ENCODE measurements around the gene LCP1. TPM values are rescaled to one million over a fixed set of nuclear protein-coding genes. Genes with fewer than 3 reads are reported as not detected.

Gene LCP1
- total RNA-seq, 1 donor from 2014 or later = 2.3 TPM

- no peak for DNase-seq (ENCODE audit: extremely low read depth, low read depth, low spot score)
These were observed 50.3 kb downstream of the LCP1 start for GRCh38 chr13:46131705-46132104.

DNA sequence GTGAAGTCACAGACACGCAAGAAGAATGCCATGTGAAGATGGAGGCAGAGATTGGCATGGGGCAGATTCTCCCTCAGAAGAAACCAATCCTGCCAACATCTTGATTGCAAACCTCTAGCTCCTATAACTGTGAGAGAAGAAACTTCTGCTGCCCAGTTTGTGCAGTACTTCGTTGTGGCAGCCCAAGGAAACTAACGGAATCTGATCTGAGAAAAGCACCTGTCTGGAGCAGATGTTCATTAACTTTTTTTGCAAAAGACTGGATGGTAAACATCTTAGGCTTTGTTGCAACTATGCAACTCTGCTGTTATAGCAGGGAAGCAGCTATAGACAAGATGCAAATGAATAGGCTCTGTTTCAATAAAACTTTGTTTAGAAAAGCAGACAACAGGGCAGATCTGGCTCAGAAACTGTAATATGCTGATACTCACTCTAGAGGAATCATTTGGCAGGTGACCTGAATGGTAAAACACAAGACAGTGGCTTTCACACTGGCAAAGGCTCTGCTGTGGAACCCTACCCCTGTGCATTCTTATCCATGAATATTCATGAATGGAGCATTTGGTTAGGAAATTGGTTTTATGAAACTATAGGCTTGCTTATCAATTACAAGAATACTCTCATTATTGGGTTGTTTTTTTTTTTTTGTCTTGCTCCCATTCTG, 51.9 kb downstream of the LCP1 start:
- no peak for DNase-seq (ENCODE audit: extremely low read depth, low read depth, low spot score)

DNA sequence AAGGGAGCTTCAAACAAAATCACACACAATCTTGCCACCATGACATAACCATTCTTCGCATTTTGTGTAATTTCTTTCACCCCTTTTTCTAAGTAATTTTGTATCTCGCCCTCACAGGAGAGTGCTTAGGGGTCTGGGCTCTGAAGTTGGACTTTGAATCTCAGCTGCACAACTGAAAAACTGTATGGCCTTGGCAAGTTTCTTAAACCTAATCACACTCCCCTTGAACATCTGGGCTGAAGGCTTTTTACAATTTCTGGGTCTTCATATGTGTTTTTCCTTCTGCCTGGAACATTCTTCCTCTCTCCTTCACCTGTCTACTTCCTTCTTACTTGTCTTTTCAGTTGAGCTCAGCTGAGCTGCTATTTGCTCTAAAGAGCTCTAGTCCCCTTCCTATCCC, 52.9 kb downstream of the LCP1 start:
- DNase-seq (ENCODE audit: extremely low read depth, low read depth, low spot score) = no peak

DNA sequence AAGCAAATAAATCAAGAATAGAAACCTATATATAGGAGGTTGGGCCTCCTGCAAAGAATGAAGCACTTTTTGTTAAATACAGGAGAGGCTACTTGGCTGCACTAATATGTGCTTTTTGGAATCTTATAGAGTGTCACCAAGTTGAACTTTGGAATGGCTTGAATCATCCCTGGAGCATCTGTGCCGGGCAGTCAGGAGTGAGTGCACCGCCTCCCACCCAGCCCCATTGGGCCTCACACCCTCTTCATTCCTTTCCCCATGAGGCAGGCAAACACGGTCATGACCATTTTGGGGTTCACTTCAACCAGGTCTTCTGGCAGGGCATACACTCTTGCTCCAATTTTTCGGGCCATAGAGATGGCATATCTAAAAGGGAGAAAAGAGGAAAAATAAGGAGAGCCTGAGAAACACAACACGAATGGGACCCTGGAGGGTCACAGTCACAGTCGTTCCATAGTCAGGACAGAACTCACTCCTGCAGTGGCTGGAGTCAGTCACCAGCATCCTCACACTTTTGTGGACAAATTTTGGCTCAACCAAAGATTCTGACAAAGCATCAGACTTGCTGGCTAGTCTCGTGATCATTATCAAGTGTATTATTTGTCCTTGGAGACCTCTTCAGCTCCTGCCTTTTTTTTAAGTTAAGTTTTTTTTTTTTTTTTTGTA, 54.5 kb downstream of the LCP1 start:
- DNase-seq (ENCODE audit: extremely low read depth, low read depth, low spot score) = no peak

- peak; percentile 70 for DNase-seq (ENCODE audit: extremely low read depth, low read depth, low spot score)
These were observed 55.2 kb downstream of the LCP1 start for GRCh38 chr13:46126552-46127357.

DNA sequence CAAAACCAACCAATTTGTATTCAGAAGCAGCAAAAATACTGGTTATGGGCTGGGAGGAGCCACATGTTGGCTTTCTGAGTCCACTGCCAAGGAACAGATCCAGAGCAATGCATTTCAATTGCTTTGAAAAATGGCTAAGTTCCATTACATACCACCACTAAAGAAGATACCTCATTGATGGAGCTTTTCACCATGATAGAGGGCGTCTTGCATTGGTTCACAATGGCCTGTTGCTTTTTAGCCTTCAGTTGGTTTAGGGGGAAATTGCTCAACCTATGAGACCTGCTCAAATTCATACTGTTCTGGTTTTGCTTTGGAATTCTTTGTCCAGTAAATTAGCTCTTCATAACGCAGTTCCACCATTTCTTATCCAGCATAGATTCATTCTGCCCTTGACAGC, 55.9 kb downstream of the LCP1 start:
- DNase-seq (ENCODE audit: extremely low read depth, low read depth, low spot score) = no peak

GRCh38 chr13:46124967-46125933, 56.7 kb downstream of the LCP1 start:
- peak; percentile 42 for DNase-seq (ENCODE audit: extremely low read depth, low read depth, low spot score)

GRCh38 chr13:46124531-46124966, 57.4 kb downstream of the LCP1 start:
- no peak for DNase-seq (ENCODE audit: extremely low read depth, low read depth, low spot score)

GRCh38 chr13:46122304-46122703, 59.7 kb downstream of the LCP1 start:
- no peak for DNase-seq (ENCODE audit: extremely low read depth, low read depth, low spot score)

- DNase-seq (ENCODE audit: extremely low read depth, low read depth, low spot score) = no peak
These were observed 60.3 kb downstream of the LCP1 start for GRCh38 chr13:46121597-46122163.

DNA sequence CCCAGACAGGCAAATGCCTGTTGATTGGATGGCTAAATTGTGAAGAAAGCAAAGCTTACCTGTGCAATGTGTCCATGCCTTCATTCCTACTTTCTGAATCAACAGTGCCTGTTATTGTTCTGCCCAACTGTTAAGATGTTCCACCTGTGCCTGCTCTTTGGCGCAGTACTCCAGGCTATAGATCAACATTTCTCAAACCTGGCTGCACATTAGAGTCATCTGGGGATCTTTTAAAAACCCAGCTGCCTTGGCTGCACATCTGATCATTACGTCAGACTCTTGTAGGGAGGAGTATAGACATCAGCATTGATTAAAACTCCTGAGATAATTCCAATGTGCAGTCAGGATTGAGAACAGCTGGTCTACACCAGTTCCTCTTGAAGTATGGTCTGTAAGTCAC, 60.9 kb downstream of the LCP1 start:
- DNase-seq (ENCODE audit: extremely low read depth, low read depth, low spot score) = no peak

GRCh38 chr13:46119883-46120614, 61.9 kb downstream of the LCP1 start:
- DNase-seq (ENCODE audit: extremely low read depth, low read depth, low spot score) = peak; percentile 72

DNA sequence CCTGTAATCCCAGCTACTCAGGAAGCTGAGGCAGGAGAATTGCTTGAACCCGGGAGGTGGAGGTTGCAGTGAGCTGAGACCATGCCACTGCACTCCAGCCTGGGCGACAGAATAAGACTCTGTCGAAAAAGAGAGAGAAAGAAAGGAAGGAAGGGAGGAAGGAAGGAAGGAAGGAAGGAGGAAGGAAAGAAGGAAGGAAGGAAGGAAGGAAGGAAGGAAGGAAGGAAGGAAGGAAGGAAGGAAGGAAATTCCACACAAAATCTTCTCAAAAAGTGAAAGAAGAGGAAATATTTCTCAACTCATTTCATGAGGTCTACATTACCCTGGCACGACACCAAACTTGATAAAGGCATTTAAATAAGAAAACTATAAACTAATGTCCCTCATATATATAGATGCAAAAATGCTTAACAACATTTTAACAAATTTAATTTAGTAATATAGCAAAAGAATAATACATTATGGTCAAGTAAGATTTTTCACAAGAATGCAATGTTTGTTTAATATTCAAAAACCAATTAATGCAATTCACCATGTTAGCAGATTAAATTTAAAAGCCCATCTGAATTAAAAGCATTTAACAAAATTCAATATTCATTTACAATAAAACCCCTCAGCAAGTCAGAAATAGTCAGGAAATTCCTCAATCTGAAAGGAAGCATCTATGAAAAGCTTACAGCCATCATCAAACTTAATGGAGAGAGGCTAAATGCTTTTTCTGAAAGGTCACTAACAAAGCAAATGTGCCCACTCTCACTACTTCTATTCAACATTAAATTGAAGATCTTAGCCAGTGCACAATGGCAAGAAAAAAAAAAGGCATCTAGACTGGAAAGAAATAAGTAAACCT, 65.1 kb downstream of the LCP1 start:
- no peak for DNase-seq (ENCODE audit: extremely low read depth, low read depth, low spot score)

DNA sequence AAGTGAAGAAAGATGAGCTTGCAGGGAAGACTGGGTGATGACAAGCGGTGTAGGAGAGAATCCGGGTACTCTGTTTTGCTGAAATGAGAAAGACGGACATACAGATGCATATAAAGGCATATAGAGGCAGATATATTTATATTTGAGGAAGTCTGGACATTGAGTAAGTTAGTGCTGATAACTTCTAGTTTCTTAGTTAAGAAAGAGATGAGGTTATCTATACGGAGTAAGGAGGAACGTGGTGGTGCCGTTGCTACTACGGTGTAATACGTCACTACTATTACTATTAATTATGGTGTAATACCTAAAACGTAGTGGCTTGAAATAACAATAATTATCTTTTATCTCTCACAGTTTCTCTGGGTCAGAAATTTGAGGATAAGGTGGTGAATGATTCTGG, 67.4 kb downstream of the LCP1 start:
- DNase-seq (ENCODE audit: extremely low read depth, low read depth, low spot score) = no peak

DNA sequence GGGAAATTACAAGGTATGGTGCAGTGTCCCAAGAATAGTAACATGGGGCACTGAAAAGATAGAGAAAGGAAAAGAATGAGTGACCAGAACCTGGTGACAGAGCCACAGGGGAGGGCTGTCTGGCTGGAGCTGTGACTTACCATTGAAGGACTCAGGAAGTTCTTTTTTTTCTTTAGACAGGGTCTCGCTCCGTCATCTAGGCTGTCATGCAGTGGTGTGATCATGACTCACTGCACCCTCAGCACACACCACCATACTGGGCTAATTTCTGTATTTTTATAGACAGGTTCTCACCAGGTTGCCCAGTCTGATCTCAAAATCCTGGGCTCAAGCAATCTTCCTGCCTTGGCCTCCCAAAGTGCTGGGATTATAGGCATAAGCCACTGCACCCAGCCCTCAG, 68.4 kb downstream of the LCP1 start:
- peak; percentile 48 for DNase-seq (ENCODE audit: extremely low read depth, low read depth, low spot score)

- DNase-seq (ENCODE audit: extremely low read depth, low read depth, low spot score) = no peak
These were observed 70.8 kb downstream of the LCP1 start for GRCh38 chr13:46111151-46111550.

DNA sequence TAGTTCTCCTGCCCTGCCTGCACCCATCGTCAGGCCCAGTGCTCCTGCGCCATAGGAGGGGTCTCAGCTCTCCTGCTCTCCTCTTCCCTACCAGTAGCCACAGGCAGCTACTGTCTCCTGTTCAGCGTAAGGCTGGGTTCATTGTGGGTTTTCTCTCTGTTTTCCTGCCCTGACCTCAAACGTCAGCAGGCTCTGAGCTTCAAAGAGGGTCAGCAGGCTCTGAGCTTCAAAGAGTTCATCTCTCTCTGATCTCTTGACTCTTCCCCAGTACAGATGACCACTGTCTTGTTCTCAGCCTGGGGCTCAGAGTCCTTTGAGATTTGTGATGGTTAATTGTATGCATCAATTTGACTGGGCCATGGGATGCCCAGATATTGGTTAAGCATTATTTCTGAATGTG, 72.5 kb downstream of the LCP1 start:
- no peak for DNase-seq (ENCODE audit: extremely low read depth, low read depth, low spot score)

DNA sequence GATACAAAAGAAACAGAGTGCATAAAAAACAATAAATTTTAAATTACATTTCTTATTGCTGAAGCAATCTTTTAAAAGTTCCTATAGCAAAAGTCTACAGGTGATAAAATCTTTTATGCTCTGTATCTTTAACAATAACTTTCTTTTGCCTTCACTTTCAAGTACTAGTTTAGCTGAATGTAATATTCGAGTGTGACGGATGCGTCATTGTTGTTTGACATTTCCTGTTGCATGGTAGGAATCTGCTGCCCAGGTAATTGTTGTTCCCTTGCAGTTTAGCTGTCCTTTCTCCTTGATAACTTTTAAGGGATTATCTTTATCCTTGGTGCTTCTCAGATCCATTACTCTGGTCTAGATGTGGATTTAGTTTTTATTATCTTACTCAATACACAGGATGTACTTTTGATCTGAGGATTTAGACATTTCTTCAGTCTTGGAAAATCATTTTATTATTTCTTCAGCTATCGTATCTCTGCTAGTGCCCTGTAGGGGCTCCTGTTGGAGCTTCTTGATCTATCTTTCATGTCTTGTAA, 75.1 kb downstream of the LCP1 start:
- DNase-seq (ENCODE audit: extremely low read depth, low read depth, low spot score) = no peak

All from glomerular endothelial cell (primary cell).